GM19099 (cell line): ENCODE data around the gene DCST2.

Source experiments
- POLR2A ChIP-seq: IDR thresholded peaks from 3 replicates; pipeline ENCODE4 v1.6.1; 2011; ENCODE audit warnings: low read depth; ENCODE audit not compliant: insufficient read length; ENCODE audit errors: extremely low read depth

Gene DCST2

GRCh38 chr1:155015527-155016230, 17.9 kb downstream of the DCST2 start:
- TF ChIP-seq POLR2A: no peak

DNA sequence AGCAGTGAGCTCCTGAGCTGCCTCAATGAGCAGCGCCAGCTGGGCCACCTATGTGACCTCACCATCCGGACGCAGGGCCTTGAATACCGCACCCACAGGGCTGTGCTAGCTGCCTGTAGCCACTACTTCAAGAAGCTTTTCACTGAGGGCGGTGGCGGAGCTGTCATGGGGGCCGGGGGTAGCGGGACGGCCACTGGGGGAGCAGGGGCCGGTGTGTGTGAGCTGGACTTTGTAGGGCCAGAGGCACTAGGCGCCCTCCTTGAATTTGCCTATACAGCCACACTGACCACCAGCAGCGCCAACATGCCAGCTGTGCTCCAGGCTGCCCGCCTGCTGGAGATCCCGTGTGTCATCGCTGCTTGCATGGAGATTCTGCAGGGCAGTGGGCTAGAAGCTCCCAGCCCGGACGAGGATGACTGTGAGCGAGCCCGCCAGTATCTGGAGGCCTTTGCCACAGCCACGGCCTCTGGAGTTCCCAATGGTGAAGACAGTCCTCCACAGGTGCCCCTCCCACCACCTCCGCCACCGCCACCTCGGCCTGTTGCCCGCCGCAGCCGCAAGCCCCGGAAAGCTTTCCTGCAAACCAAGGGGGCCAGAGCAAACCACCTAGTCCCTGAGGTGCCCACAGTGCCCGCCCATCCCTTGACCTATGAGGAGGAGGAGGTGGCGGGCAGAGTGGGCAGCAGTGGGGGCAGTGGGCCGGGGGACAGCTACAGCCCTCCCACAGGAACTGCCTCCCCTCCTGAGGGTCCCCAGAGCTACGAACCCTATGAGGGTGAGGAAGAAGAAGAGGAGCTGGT, 18.7 kb downstream of the DCST2 start:
- no peak for TF ChIP-seq POLR2A

- TF ChIP-seq POLR2A: no peak
Measured at GRCh38 chr1:155013632-155014031, 19.9 kb downstream of the DCST2 start.

DNA sequence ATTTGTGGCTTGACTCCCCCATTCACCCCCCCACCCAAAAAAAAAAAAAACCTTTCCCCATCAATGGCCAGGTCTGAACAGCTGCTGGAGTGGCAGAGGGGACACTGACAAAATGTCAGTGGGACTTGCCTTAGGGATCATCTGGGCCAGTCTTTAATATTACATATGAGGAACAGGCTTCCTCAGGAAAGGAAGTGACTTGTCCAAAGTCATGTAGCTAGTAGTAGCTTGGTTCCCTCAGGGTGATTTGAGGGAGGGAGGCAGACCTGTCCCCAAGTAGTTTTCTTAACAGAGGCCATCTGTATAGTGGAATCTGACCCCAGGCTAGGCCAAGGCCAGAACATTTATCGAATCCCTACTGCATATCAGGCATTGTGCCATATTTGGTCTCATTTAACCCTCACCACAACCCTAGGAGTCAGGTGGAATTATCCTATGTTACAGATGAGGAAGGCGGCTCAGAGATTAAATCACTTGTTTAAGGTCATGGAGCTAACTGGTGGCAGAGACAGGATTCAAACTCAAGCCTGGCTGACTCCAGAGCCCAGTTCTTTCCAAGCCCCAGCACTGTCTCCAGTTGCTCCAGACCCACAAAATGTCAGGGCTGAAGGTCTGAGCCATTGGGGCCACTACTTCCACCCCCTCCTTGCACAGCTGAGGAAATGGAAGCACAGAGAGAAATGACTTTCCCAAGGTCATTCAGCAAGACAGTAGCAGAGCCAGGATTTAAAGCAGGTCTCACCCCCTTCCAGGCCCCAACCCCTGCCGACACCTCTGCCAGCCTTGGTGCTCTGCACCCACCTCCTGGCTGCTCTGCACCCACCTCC, 20.6 kb downstream of the DCST2 start:
- no peak for TF ChIP-seq POLR2A

- TF ChIP-seq POLR2A: no peak
Measured at GRCh38 chr1:155012026-155012546, 21.5 kb downstream of the DCST2 start.

DNA sequence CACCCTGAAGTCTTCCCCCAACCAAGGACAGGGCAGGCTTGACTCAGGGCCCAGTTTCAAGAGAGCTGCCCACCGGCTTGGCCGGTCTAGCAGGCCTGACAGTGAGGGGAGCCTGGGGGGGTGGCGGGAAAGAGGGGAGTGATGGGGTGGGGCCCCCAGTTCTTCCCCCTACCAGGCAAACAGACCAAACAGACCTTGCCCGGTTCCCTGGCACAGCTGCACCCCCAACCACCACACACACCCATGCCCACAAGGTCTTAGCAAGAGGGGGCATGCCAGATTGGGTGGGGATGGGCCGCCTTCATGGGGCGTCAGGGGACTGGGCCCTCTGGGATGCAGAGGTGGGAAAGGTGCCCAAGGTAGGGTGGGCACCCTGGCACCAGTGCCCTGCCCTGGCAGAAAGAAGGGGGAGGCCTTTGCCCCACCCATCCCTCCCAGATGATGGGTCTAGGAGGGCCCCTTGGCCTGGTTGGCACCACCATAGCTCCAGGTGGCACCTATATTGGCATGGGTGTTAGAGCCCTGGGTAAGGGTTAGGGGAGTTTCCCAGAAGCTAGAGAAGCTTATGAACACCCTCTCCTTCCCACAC, 22.1 kb downstream of the DCST2 start:
- no peak for TF ChIP-seq POLR2A

DNA sequence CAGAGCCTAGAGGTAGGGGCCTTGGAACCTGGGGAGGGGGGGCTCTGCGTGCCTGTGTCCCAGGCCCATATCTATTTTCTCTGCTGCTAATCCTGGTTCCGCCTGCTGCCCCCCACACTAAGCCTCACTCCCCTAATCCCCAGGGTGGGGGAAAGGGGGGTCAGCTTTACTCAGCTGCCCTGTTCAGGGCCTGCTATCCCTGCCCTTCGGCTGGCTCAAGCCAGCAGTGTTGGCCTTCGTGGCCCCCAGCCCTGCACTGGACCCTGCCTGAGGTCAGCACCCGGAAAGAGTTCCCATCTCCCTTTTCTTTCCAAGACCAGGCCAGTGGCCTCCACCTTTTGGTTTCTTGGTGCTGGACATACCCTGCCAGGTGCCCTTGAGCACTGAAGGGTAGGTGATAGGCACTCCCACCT, 22.6 kb downstream of the DCST2 start:
- no peak for TF ChIP-seq POLR2A

DNA sequence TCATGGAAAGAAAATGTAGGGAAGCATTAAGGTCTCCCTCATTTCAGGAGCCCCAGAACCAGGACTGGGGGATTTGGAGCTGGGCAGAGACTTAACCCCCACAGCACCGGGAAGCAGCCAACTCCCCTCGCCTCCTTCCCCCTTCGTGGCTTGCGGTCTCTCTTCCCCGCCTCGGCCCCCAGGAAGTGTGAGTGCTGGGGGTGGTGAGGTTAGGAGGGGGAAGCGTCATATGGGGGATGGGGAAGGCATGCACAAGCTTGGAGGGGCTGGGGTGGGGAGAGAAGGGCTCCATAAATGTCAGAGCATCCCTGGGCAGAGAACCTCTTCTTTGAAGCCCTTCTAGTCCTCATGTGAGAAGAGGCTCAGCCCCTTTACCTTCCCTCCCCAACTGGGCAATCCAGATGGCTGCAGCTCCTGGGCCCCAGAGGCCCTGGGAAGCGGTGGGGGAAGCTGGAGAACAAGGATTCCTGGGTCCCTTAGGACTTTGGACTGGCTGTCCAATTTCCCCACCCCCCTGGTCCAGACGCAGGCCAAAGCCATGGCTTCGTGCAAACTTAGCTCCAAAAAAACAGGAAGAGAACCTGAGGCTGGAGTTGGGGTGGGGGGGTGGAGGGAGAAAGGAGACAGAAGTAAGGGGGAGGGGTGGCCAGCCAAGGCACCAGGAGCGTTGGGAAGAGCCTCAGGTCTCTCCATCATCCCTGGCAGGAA, 23.2 kb downstream of the DCST2 start:
- TF ChIP-seq POLR2A: no peak

GRCh38 chr1:155009742-155010141, 23.8 kb downstream of the DCST2 start:
- no peak for TF ChIP-seq POLR2A

DNA sequence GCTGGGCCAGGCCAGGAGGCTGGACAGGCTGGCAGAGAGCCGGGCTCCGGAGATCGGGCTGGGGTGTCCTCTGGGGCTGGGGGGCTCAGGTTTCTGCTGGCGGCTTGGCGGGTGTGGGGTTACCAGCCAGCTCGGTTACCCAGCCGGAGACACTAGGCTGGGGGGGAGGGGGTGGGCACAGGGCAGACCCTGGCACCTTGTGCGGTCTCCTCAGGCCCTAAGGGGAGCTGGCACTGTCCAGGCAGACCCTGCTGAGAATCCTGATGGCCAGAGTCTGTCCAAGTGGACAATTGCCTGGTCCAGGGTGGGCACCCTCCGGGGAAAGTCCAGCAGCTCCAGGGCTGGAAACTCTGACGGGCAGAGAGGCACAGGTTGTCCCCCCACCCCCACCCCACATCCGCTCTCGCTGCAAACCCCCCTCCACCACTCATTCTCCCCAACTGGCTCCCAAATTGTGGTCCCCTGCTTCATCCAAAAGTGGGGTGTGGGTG, 24.3 kb downstream of the DCST2 start:
- no peak for TF ChIP-seq POLR2A

- no peak for TF ChIP-seq POLR2A
Measured at GRCh38 chr1:155008015-155008941, 25.3 kb downstream of the DCST2 start.

- TF ChIP-seq POLR2A: no peak
Measured at GRCh38 chr1:155007251-155007828, 26.2 kb downstream of the DCST2 start.
